MM.1S (cell line): ENCODE data around the gene PCYT1B.

Source experiments
- CTCF ChIP-seq: fragments of 300-600 bp; sonication (generic); IDR thresholded peaks from 2 replicates; pipeline ENCODE4 v1.5.1; 2016; ENCODE audit warnings: antibody characterized with exemption, low read length, mixed read lengths
- EZH2phosphoT487 ChIP-seq: fragments of 300-600 bp; sonication (generic); IDR thresholded peaks from 2 replicates; pipeline ENCODE4 v1.6.1; 2018; ENCODE audit warnings: antibody characterized with exemption, low read length

GRCh38 chrX:24520472-24520871, 126.7 kb downstream of the PCYT1B start:
- TF ChIP-seq CTCF (no peak), EZH2phosphoT487 (no peak)
